ENCODE measurements around the gene EIF4E2. TPM values are rescaled to one million over a fixed set of nuclear protein-coding genes. Genes with fewer than 3 reads are reported as not detected.

The EIF4E2 gene
- total and polyA plus RNA-seq, 2 of the 13 experiments (the other 11 are each of a cell fraction or from before 2014, with no cell fraction given) = 25.0 to 101 TPM

DNA sequence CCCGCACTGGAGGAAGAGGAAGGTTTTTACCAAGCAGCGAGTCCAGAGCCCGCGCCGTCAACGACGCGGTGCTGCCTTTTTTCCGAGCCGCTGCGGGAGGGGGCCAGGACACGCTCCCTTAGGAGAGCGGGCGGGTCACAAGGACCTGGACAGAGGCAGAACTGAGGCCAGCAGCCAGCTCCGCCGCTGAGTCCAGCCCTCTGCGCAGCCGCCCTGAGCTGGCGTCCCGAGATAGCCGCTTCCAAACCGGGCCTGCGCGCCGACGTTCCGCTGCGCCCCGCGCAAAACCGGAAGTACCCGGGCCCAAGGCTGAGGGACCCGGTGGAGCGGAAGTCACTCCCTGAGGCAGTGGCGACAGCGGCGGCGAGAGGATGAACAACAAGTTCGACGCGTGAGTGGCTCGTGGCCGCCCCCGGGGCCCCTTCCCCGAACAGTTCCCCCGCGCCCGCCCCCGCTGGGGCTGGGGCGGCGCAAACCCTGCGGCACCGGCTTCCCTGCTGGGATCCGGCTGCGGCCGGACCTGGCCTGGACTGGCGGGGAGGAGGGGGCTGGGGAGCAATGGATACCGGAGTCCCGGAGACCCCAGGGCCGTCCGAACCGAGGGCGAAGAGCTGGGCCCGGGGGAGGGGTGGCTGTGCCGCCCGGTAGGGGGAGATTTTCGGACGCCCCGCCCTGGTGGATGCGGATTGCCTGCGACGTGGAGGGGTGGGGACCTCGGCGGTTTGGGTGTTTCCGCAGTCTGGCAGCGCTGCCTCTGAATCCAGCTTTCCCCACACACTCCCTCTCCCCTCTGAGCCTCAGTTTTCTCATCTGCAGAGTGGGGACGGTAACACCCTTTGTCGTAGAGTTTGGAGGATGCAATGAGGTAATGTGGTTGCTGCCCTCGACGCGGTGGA is at the start of gene EIF4E2, which contains the start of gene TIGD1 (continued):
- peak; percentile 98 for TF ChIP-seq ZNF264 (CRISPR knock-in tag; IDR thresholded peaks at IDR 0.05)
- peak; percentile 99 for TF ChIP-seq RBM39 (IDR thresholded peaks at IDR 0.05; ENCODE audit: low read depth, low read length, poor library complexity, severe bottlenecking)
- peak; percentile 99 for TF ChIP-seq NRL (CRISPR knock-in tag; IDR thresholded peaks at IDR 0.05; ENCODE audit: borderline replicate concordance)
- peak; percentile 99 for TF ChIP-seq ZNF556 (CRISPR knock-in tag; IDR thresholded peaks at IDR 0.05; ENCODE audit: borderline replicate concordance)
- TF ChIP-seq ZNF7 (CRISPR knock-in tag; IDR thresholded peaks at IDR 0.05) = no peak; the same call in 1 of the 2 replicates
- TF ChIP-seq SMYD3 (CRISPR knock-in tag; IDR thresholded peaks at IDR 0.05) = peak; percentile 99
- TF ChIP-seq, protein P1, sequence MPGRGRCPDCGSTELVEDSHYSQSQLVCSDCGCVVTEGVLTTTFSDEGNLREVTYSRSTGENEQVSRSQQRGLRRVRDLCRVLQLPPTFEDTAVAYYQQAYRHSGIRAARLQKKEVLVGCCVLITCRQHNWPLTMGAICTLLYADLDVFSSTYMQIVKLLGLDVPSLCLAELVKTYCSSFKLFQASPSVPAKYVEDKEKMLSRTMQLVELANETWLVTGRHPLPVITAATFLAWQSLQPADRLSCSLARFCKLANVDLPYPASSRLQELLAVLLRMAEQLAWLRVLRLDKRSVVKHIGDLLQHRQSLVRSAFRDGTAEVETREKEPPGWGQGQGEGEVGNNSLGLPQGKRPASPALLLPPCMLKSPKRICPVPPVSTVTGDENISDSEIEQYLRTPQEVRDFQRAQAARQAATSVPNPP (CRISPR knock-in tag; IDR thresholded peaks at IDR 0.05) = peak; percentile 99
- peak; percentile 73 for TF ChIP-seq HMG20B (CRISPR knock-in tag; conservative IDR thresholded peaks at IDR 0.05)
- TF ChIP-seq MAFK (conservative IDR thresholded peaks at IDR 0.05 in 1 of 2, IDR thresholded peaks at IDR 0.05 in 1 of 2; ENCODE audit: low read length in 2 of 2) = no peak
- 0 out of 2 replicates have a peak, but pooled peaks have one; percentile 73 for TF ChIP-seq CC2D1A (CRISPR knock-in tag; IDR thresholded peaks at IDR 0.05)
- TF ChIP-seq, protein P2, sequence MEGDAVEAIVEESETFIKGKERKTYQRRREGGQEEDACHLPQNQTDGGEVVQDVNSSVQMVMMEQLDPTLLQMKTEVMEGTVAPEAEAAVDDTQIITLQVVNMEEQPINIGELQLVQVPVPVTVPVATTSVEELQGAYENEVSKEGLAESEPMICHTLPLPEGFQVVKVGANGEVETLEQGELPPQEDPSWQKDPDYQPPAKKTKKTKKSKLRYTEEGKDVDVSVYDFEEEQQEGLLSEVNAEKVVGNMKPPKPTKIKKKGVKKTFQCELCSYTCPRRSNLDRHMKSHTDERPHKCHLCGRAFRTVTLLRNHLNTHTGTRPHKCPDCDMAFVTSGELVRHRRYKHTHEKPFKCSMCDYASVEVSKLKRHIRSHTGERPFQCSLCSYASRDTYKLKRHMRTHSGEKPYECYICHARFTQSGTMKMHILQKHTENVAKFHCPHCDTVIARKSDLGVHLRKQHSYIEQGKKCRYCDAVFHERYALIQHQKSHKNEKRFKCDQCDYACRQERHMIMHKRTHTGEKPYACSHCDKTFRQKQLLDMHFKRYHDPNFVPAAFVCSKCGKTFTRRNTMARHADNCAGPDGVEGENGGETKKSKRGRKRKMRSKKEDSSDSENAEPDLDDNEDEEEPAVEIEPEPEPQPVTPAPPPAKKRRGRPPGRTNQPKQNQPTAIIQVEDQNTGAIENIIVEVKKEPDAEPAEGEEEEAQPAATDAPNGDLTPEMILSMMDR (CRISPR knock-in tag; IDR thresholded peaks at IDR 0.05) = peak; percentile 53; the same call in 1 of the 2 replicates
- peak; percentile 94; the same call in 1 of the 2 replicates for TF ChIP-seq TOE1 (CRISPR knock-in tag; IDR thresholded peaks at IDR 0.05)
- TF ChIP-seq SATB2 (CRISPR knock-in tag; IDR thresholded peaks at IDR 0.05) = peak; percentile 96
- TF ChIP-seq ZFAT (CRISPR knock-in tag; conservative IDR thresholded peaks at IDR 0.05) = no peak; the same call in 1 of the 2 replicates
- TF ChIP-seq DPF2 (CRISPR knock-in tag; IDR thresholded peaks at IDR 0.05; ENCODE audit: borderline replicate concordance, low read depth) = no peak
- no peak for TF ChIP-seq ZNF720 (CRISPR knock-in tag; IDR thresholded peaks at IDR 0.05)
- TF ChIP-seq BORCS8-MEF2B (CRISPR knock-in tag; IDR thresholded peaks at IDR 0.05) = peak; percentile 99
- TF ChIP-seq AGO2 (optimal IDR thresholded peaks at IDR 0.05; ENCODE audit: low read depth, low read length) = peak; percentile 84
- peak; percentile 100 for TF ChIP-seq ZNF543 (CRISPR knock-in tag; IDR thresholded peaks at IDR 0.05)
- peak; percentile 100 for TF ChIP-seq GABPB1 (CRISPR knock-in tag; IDR thresholded peaks at IDR 0.05)
- peak; percentile 97 for TF ChIP-seq SAP130 (CRISPR knock-in tag; IDR thresholded peaks at IDR 0.05; ENCODE audit: low read depth)
- TF ChIP-seq TGIF2 (CRISPR knock-in tag; IDR thresholded peaks at IDR 0.05) = peak; percentile 92
- TF ChIP-seq ETV6 (CRISPR knock-in tag; conservative IDR thresholded peaks at IDR 0.05) = peak; percentile 82
- peak; percentile 100 for TF ChIP-seq ZIK1 (CRISPR knock-in tag; IDR thresholded peaks at IDR 0.05; ENCODE audit: borderline replicate concordance, low read depth)
- no peak for TF ChIP-seq ARNT (IDR thresholded peaks at IDR 0.05)
- TF ChIP-seq ZNF790 (CRISPR knock-in tag; IDR thresholded peaks at IDR 0.05; ENCODE audit: borderline replicate concordance) = peak; percentile 100
- TF ChIP-seq SP2 (CRISPR knock-in tag; IDR thresholded peaks at IDR 0.05) = peak; percentile 82
- TF ChIP-seq SNAI1 (CRISPR knock-in tag; IDR thresholded peaks at IDR 0.05; ENCODE audit: borderline replicate concordance) = peak; percentile 98
- TF ChIP-seq ZNF251 (CRISPR knock-in tag; IDR thresholded peaks at IDR 0.05) = 0 out of 2 replicates have a peak, but pooled peaks have one; percentile 72

Data from HepG2 (cell line).